ENCODE data around the gene IL36B.

IL36B gene

GRCh38 chr2:113077921-113078320 lies 25.3 kb upstream of the IL36B start:
- ATAC-seq = no peak

GRCh38 chr2:113076954-113077669 lies 24.4 kb upstream of the IL36B start:
- ATAC-seq = no peak
- no peak for TF ChIP-seq PPARA (CRISPR knock-in tag; IDR thresholded peaks at IDR 0.05; ENCODE audit: borderline replicate concordance)

More at GRCh38 chr2:113077921-113078320, 25.3 kb upstream of the IL36B start:
- TF ChIP-seq CSRNP3 (CRISPR knock-in tag; IDR thresholded peaks at IDR 0.05) = no peak
- TF ChIP-seq POU6F1 (CRISPR knock-in tag; IDR thresholded peaks at IDR 0.05; ENCODE audit: borderline replicate concordance, low read depth) = no peak
- TF ChIP-seq TCF4 (CRISPR knock-in tag; IDR thresholded peaks at IDR 0.05; ENCODE audit: borderline replicate concordance) = no peak
- TF ChIP-seq ZFP3 (CRISPR knock-in tag; IDR thresholded peaks at IDR 0.05) = no peak
- TF ChIP-seq ZC3H10 (CRISPR knock-in tag; IDR thresholded peaks at IDR 0.05) = no peak
- no peak for TF ChIP-seq TSHZ2 (CRISPR knock-in tag; IDR thresholded peaks at IDR 0.05)
- TF ChIP-seq OSR1 (CRISPR knock-in tag; IDR thresholded peaks at IDR 0.05) = no peak
- no peak for TF ChIP-seq CREB5 (CRISPR knock-in tag; IDR thresholded peaks at IDR 0.05; ENCODE audit: low read depth)

GRCh38 chr2:113075600-113075999 lies 22.9 kb upstream of the IL36B start:
- TF ChIP-seq TOX (CRISPR knock-in tag; IDR thresholded peaks at IDR 0.05; ENCODE audit: borderline replicate concordance) = no peak
- no peak for TF ChIP-seq GLIS3 (CRISPR knock-in tag; IDR thresholded peaks at IDR 0.05)
- TF ChIP-seq PATZ1 (CRISPR knock-in tag; IDR thresholded peaks at IDR 0.05; ENCODE audit: borderline replicate concordance) = no peak
- no peak for TF ChIP-seq ZNF8 (CRISPR knock-in tag; IDR thresholded peaks at IDR 0.05)
- TF ChIP-seq OSR1 (CRISPR knock-in tag; IDR thresholded peaks at IDR 0.05) = no peak
- no peak for TF ChIP-seq ESRRG (CRISPR knock-in tag; IDR thresholded peaks at IDR 0.05)
- no peak for TF ChIP-seq ARNTL (CRISPR knock-in tag; IDR thresholded peaks at IDR 0.05; ENCODE audit: borderline replicate concordance, low read depth)
- TF ChIP-seq PPARA (CRISPR knock-in tag; IDR thresholded peaks at IDR 0.05; ENCODE audit: borderline replicate concordance) = no peak
- no peak for TF ChIP-seq ISL1 (CRISPR knock-in tag; IDR thresholded peaks at IDR 0.05)
- TF ChIP-seq ZC3H10 (CRISPR knock-in tag; IDR thresholded peaks at IDR 0.05) = no peak
- no peak for TF ChIP-seq ZNF565 (CRISPR knock-in tag; conservative IDR thresholded peaks at IDR 0.05; ENCODE audit: low read depth)
- no peak for TF ChIP-seq ZNF70 (CRISPR knock-in tag; IDR thresholded peaks at IDR 0.05)
- ATAC-seq = no peak

- ATAC-seq = no peak
- TF ChIP-seq POU6F1 (CRISPR knock-in tag; IDR thresholded peaks at IDR 0.05; ENCODE audit: borderline replicate concordance, low read depth) (no peak), TOX (CRISPR knock-in tag; IDR thresholded peaks at IDR 0.05; ENCODE audit: borderline replicate concordance) (no peak), CSRNP3 (CRISPR knock-in tag; IDR thresholded peaks at IDR 0.05) (no peak), ZNF8 (CRISPR knock-in tag; IDR thresholded peaks at IDR 0.05) (no peak), PPARA (CRISPR knock-in tag; IDR thresholded peaks at IDR 0.05; ENCODE audit: borderline replicate concordance) (no peak), ESRRG (CRISPR knock-in tag; IDR thresholded peaks at IDR 0.05) (no peak), ZNF70 (CRISPR knock-in tag; IDR thresholded peaks at IDR 0.05) (no peak), CREB5 (CRISPR knock-in tag; IDR thresholded peaks at IDR 0.05; ENCODE audit: low read depth) (no peak), ZFP30 (CRISPR knock-in tag; IDR thresholded peaks at IDR 0.05) (no peak)
Observed at GRCh38 chr2:113075030-113075429, 22.4 kb upstream of the IL36B start.
